ENCODE data around the gene C1QTNF5. TPM values are rescaled to one million over a fixed set of nuclear protein-coding genes. Genes with fewer than 3 reads are reported as not detected.
A peak's percentile ranks its signal among the peaks of the same experiment; 100 is the strongest.

The C1QTNF5 gene
- total and polyA plus RNA-seq, 2 of the 8 experiments (the other 6 are each of a cell fraction or from before 2014, with no cell fraction given), result 2.2 to 2.7 TPM

- peaks cover 9 to 31% (median 27%) of the 10 kb centered on the region in 4 experiments for H3K4me1 ChIP-seq (replicated peaks in 1 of 4; ENCODE audit: control insufficient read depth in 3 of 4, insufficient read depth in 4 of 4, low read length in 3 of 4)
- H3K14ac ChIP-seq (ENCODE audit: insufficient read length), result no peak overlapping the region
- peaks cover 21% of the 10 kb centered on the region for H3K23me2 ChIP-seq (ENCODE audit: low read depth, low read length)
- no peak overlapping the region for H3K23ac ChIP-seq (ENCODE audit: insufficient read length)
- H2BK12ac ChIP-seq (ENCODE audit: low read depth, low read length), result no peak overlapping the region
- H3K4me3 ChIP-seq (ENCODE audit: extremely low read depth in 1 of 4, insufficient read depth in 2 of 4, low read depth in 3 of 4, low read length in 4 of 4), result peak overlapping the region; percentile 62 to 81 (median 66); a peak in 7 of 8 replicates
- H3K36me3 ChIP-seq (ENCODE audit: control insufficient read depth in 2 of 4, insufficient read depth in 4 of 4, low read length in 3 of 4), result no peaks in the 10 kb centered on the region
- no peak overlapping the region for H2BK120ac ChIP-seq (replicated peaks; ENCODE audit: low read depth, low read length)
- H3K27me3 ChIP-seq (replicated peaks in 1 of 4; ENCODE audit: control insufficient read depth in 3 of 4, extremely low read depth in 1 of 4, insufficient read depth in 3 of 4, low read length in 3 of 4), result peaks cover 0 to 12% (median 9%) of the 10 kb centered on the region in 4 experiments; a peak in 6 of 7 replicates
- no peak overlapping the region for H3K18ac ChIP-seq (ENCODE audit: extremely low read depth, low read length)
- H2BK20ac ChIP-seq (ENCODE audit: low read length), result no peak overlapping the region
- H3K4me2 ChIP-seq (ENCODE audit: insufficient read depth in 1 of 2, low read depth in 2 of 2, low read length in 2 of 2), result peak overlapping the region; percentile 88 to 97
- no peak overlapping the region for H3K56ac ChIP-seq (replicated peaks; ENCODE audit: insufficient read length, low read depth, low read length)
- no peaks in the 10 kb centered on the region for H3K79me1 ChIP-seq (ENCODE audit: low read depth, low read length)
- no peak for FAIRE-seq
- no peak overlapping the region for H4K5ac ChIP-seq (ENCODE audit: insufficient read length, low read depth, low read length)
- ChIA-PET CTCF (ENCODE audit: partially characterized antibody) (interaction anchor here (0.6 to 26.3 kb wide), 18 partner anchors 8 to 357 kb away, joined by 3 to 474 read pairs (median 10); partner anchors contain the start of genes C1QTNF5 and MFRP), POLR2A (ENCODE audit: partially characterized antibody) (interaction anchor here (0.7 to 2.9 kb wide), 5 partner anchors 8 to 89 kb away, joined by 3 to 12 read pairs (median 3); partner anchors contain the start of gene THY1)
- peak overlapping the region; percentile 53; the same call in 1 of the 2 replicates for H3K27ac ChIP-seq (ENCODE audit: low read depth, low read length)
- H3K9me3 ChIP-seq (ENCODE audit: insufficient read depth in 2 of 2, low read depth in 1 of 2, low read length in 1 of 2), result no peaks in the 10 kb centered on the region
- DNase-seq (ENCODE audit: low read depth in 1 of 2, low spot score in 2 of 2), result no peak
- no peak overlapping the region for H2AK5ac ChIP-seq (ENCODE audit: low read depth, low read length)
- no peak overlapping the region for H2BK15ac ChIP-seq (ENCODE audit: low read length)
- 21% methylated on average over 9 of the region's 9 CpGs; no CpG with 5 or more reads in 1 of the 2 experiments for WGBS, 2 experiments (ENCODE audit: extremely low coverage in 1 of 2, insufficient coverage in 1 of 2, insufficient read length in 1 of 2, insufficient replicate concordance in 2 of 2, low coverage in 1 of 2, low lambda C conversion rate in 2 of 2, missing lambda C conversion rate in 1 of 2)
- H4K8ac ChIP-seq (ENCODE audit: extremely low read depth, insufficient read depth, low read length), result no peak overlapping the region
- H2BK5ac ChIP-seq (ENCODE audit: low read depth, low read length), result no peak overlapping the region
- peak overlapping the region in 3 of 4 experiments; percentile 17 to 76 (median 74); a peak in 4 of 7 replicates for H3K9ac ChIP-seq (replicated peaks in 1 of 4; ENCODE audit: extremely low read depth in 1 of 4, low read depth in 3 of 4, low read length in 3 of 4)
- H3K79me2 ChIP-seq (ENCODE audit: control insufficient read depth in 1 of 2, insufficient read depth in 2 of 2, low read length in 2 of 2), result no peaks in the 10 kb centered on the region
- H3K4ac ChIP-seq (replicated peaks; ENCODE audit: insufficient read length, low read depth, low read length), result no peak overlapping the region
- H4K91ac ChIP-seq (replicated peaks; ENCODE audit: insufficient read length, low read length), result no peak overlapping the region
- peak overlapping the region; percentile 83; the same call in 1 of the 2 replicates for H2AFZ ChIP-seq (ENCODE audit: low read length)
- no peaks in the 10 kb centered on the region for H4K20me1 ChIP-seq (replicated peaks in 1 of 2; ENCODE audit: control insufficient read depth in 1 of 2, insufficient read depth in 2 of 2, low read length in 2 of 2)
- no peak for TF ChIP-seq PHF8 (conservative IDR thresholded peaks at IDR 0.05; ENCODE audit: low read depth, low read length)
- no peak for TF ChIP-seq BRCA1 (IDR thresholded peaks at IDR 0.05; ENCODE audit: low read depth, low read length)
- TF ChIP-seq SAP30 (IDR thresholded peaks at IDR 0.05; ENCODE audit: insufficient read depth, insufficient replicate concordance, low read length), result peak; percentile 9
Measured at GRCh38 chr11:119382101-119382500, 41.4 kb upstream of the C1QTNF5 start.

Measured in H1 (cell line).